ENCODE data around the gene SLC18A2. TPM values are rescaled to one million over a fixed set of nuclear protein-coding genes. Genes with fewer than 3 reads are reported as not detected.

Gene SLC18A2
- total RNA-seq, 1 donor from 2014 or later = not detected

DNA sequence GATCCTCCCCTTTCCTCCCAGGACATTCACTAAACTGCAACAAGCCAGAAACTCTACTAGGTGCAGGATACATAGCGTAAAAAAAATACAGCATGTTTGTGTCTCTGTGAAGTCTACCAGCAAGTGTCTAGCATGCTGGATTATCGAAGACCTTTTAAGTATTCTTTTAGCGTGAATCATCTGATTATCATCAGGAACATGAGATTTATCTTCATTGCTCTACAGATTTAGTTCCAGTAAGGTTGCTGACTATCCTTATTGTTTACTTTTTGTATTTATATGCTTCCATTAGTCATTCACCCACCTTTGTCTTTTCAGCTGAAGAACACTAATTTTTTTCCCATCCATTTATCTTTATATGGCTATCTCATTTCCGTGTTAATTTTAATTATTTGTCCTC lies 71.5 kb downstream of the SLC18A2 start:
- Mint-ChIP-seq H3K36me3 (ENCODE audit: low read depth) (peaks cover 3% of the 10 kb centered on the region), H3K27ac (ENCODE audit: unreplicated experiment) (no peak overlapping the region), H3K4me3 (ENCODE audit: unreplicated experiment) (no peak overlapping the region), H3K9me3 (ENCODE audit: low read depth) (no peaks in the 10 kb centered on the region), H3K27me3 (ENCODE audit: low read depth) (no peaks in the 10 kb centered on the region), H3K4me1 (ENCODE audit: low read depth) (peaks cover 5% of the 10 kb centered on the region)
- no peak for DNase-seq (ENCODE audit: low spot score)
- TF ChIP-seq, protein P1, sequence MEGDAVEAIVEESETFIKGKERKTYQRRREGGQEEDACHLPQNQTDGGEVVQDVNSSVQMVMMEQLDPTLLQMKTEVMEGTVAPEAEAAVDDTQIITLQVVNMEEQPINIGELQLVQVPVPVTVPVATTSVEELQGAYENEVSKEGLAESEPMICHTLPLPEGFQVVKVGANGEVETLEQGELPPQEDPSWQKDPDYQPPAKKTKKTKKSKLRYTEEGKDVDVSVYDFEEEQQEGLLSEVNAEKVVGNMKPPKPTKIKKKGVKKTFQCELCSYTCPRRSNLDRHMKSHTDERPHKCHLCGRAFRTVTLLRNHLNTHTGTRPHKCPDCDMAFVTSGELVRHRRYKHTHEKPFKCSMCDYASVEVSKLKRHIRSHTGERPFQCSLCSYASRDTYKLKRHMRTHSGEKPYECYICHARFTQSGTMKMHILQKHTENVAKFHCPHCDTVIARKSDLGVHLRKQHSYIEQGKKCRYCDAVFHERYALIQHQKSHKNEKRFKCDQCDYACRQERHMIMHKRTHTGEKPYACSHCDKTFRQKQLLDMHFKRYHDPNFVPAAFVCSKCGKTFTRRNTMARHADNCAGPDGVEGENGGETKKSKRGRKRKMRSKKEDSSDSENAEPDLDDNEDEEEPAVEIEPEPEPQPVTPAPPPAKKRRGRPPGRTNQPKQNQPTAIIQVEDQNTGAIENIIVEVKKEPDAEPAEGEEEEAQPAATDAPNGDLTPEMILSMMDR (IDR thresholded peaks at IDR 0.05) = no peak

DNA sequence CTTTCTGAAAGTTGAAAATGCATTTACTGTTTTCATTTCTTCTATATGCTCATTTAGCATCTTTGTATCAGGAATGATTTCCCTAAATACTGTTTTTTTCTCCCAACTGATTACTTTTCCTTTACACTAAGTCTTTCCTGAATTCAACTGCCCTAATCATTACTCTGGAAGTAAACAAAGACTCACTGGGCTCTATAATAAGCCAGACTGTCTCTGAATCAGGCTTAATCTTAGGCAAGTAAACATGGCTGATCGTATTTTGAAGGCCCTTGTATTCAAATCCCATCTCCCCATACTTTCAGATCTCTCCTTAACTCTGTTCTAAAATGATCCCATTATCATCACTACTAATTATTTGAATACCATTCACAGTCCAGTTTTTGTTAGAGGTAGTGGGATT lies 72.7 kb downstream of the SLC18A2 start:
- Mint-ChIP-seq H3K36me3 (ENCODE audit: low read depth) (peaks cover 3% of the 10 kb centered on the region), H3K27ac (ENCODE audit: unreplicated experiment) (no peak overlapping the region), H3K27me3 (ENCODE audit: low read depth) (no peaks in the 10 kb centered on the region), H3K4me3 (ENCODE audit: unreplicated experiment) (no peak overlapping the region), H3K9me3 (ENCODE audit: low read depth) (no peaks in the 10 kb centered on the region), H3K4me1 (ENCODE audit: low read depth) (peaks cover 5% of the 10 kb centered on the region)
- TF ChIP-seq, protein P1 (IDR thresholded peaks at IDR 0.05) = no peak
- DNase-seq (ENCODE audit: low spot score) = no peak

DNA sequence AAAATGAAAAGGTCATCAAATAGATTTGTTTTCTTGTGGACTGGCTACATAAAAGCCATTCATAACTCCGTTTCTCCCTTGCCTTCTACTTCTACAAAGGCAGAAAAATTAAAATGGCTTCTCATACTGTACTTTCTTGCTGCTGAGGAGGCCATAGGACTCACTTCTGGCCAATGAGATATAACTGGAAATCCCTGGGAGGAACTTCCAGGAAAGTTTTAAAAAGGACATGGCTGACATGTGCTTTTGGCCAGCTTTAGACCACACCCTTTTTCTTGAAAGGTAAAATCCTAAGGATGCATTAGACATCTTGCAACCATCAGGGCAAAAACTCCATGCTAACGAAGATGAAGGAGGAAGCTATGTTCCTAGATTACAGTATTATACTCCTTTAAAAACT lies 75.8 kb downstream of the SLC18A2 start:
- H3K4me1 Mint-ChIP-seq (ENCODE audit: low read depth) = no peaks in the 10 kb centered on the region
- DNase-seq (ENCODE audit: low spot score) = no peak
- H3K27me3 Mint-ChIP-seq (ENCODE audit: low read depth) = no peaks in the 10 kb centered on the region
- peaks cover 2% of the 10 kb centered on the region for H3K36me3 Mint-ChIP-seq (ENCODE audit: low read depth)
- H3K9me3 Mint-ChIP-seq (ENCODE audit: low read depth) = no peaks in the 10 kb centered on the region
- no peak overlapping the region for H3K4me3 Mint-ChIP-seq (ENCODE audit: unreplicated experiment)
- TF ChIP-seq, protein P1 (IDR thresholded peaks at IDR 0.05) = no peak
- H3K27ac Mint-ChIP-seq (ENCODE audit: unreplicated experiment) = no peak overlapping the region

DNA sequence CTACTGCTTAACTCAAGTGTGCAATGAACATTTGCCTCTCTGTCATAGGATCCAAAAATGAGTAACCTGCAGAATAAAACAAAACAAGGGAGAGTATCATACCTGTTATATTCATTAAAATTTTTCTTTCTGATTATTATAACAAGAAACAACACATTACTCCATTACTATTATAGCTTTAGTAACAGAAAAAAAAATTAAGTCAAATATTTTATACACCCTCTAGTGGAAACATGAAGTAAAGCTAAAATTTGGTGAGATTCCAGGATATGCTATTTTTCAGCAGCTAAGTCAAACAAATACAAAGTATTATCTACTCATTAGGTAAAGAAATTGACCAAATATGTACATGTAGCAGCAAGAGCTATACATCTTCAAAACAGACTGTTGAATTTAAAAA lies 78.0 kb downstream of the SLC18A2 start:
- no peak overlapping the region for H3K27ac Mint-ChIP-seq (ENCODE audit: unreplicated experiment)

DNA sequence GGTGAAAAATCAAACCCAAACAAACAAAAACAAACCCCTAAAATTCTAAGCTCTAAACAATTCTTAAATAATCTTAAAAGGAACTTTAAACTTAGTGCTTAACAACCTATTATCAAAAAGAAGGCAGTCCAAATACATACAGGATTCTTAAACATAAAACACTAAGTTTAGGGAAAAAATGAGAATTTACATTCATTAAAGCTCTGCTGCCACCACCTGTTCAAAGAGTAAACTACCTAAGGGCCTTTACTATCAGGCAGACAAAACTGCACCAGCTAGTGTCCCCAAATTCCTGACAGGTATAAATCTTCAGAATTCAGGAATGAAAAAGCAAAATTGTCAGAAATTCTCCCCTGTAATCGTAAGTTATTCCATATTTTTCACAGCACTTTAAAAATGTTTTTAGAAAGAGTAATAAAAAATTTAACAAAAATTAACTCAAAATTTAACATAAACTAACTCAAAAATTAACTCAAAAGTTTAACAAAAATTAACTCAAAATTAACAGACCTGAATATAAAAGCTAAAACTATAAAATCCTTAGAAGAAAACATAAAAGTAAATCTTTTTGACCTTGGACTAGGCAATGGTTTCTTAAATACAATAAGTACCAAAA lies 79.2 kb downstream of the SLC18A2 start:
- peak overlapping the region; percentile 45 for H3K27ac Mint-ChIP-seq (ENCODE audit: unreplicated experiment)
- no peaks in the 10 kb centered on the region for H3K27me3 Mint-ChIP-seq (ENCODE audit: low read depth)
- H3K4me1 Mint-ChIP-seq (ENCODE audit: low read depth) = peaks cover 5% of the 10 kb centered on the region
- no peak overlapping the region for H3K4me3 Mint-ChIP-seq (ENCODE audit: unreplicated experiment)
- TF ChIP-seq, protein P1 (IDR thresholded peaks at IDR 0.05) = peak; percentile 84
- no peak for DNase-seq (ENCODE audit: low spot score)
- H3K9me3 Mint-ChIP-seq (ENCODE audit: low read depth) = no peaks in the 10 kb centered on the region
- no peaks in the 10 kb centered on the region for H3K36me3 Mint-ChIP-seq (ENCODE audit: low read depth)

More for the DNA sequence above, 78.0 kb downstream of the SLC18A2 start:
- TF ChIP-seq, protein P1 (IDR thresholded peaks at IDR 0.05) = peak; percentile 79
- no peak overlapping the region for H3K4me3 Mint-ChIP-seq (ENCODE audit: unreplicated experiment)
- peaks cover 5% of the 10 kb centered on the region for H3K4me1 Mint-ChIP-seq (ENCODE audit: low read depth)
- no peaks in the 10 kb centered on the region for H3K9me3 Mint-ChIP-seq (ENCODE audit: low read depth)
- no peak for DNase-seq (ENCODE audit: low spot score)
- H3K27me3 Mint-ChIP-seq (ENCODE audit: low read depth) = no peaks in the 10 kb centered on the region
- H3K36me3 Mint-ChIP-seq (ENCODE audit: low read depth) = no peaks in the 10 kb centered on the region

All from chondrocyte (in vitro differentiated cells).